GM21786 (cell line): ENCODE data around the gene TRAPPC5.

ENCODE experiments used
- ATAC-seq: cut with Tn5 transposase; IDR thresholded peaks from one replicate; pipeline ENCODE4 v1.9.1; 2021; ENCODE audit not compliant: unreplicated experiment

The TRAPPC5 gene

GRCh38 chr19:7699003-7699402 lies 18.4 kb downstream of the TRAPPC5 start:
- ATAC-seq = no peak

GRCh38 chr19:7699417-7700401 lies 19.1 kb downstream of the TRAPPC5 start:
- ATAC-seq = no peak

GRCh38 chr19:7701049-7701653 lies 20.5 kb downstream of the TRAPPC5 start:
- no peak for ATAC-seq

- peak; percentile 57 for ATAC-seq
These were observed 21.2 kb downstream of the TRAPPC5 start, which contains the start of gene FCER2 for GRCh38 chr19:7701654-7702457. TSS of gene FCER2 (minus strand) at chr19:7702131. CDS start at chr19:7699760, 2,371 bp downstream.

- ATAC-seq = no peak
These were observed 22.7 kb downstream of the TRAPPC5 start for GRCh38 chr19:7703332-7703731.

- ATAC-seq = no peak
These were observed 23.8 kb downstream of the TRAPPC5 start for GRCh38 chr19:7704280-7705060.

GRCh38 chr19:7705387-7706187 lies 25.0 kb downstream of the TRAPPC5 start:
- ATAC-seq = peak; percentile 47

GRCh38 chr19:7706188-7706954 lies 25.7 kb downstream of the TRAPPC5 start:
- no peak for ATAC-seq

GRCh38 chr19:7706955-7707456 lies 26.4 kb downstream of the TRAPPC5 start:
- no peak for ATAC-seq

GRCh38 chr19:7709932-7710460 lies 29.4 kb downstream of the TRAPPC5 start:
- no peak for ATAC-seq

GRCh38 chr19:7710616-7711015 lies 30.0 kb downstream of the TRAPPC5 start:
- ATAC-seq = no peak

GRCh38 chr19:7715671-7716070 lies 35.0 kb downstream of the TRAPPC5 start:
- ATAC-seq = no peak

GRCh38 chr19:7716762-7717161 lies 36.1 kb downstream of the TRAPPC5 start:
- no peak for ATAC-seq

GRCh38 chr19:7718668-7719067 lies 38.0 kb downstream of the TRAPPC5 start:
- ATAC-seq = no peak

- ATAC-seq = no peak
These were observed 39.7 kb downstream of the TRAPPC5 start for GRCh38 chr19:7720351-7720750.

GRCh38 chr19:7722231-7722651 lies 41.6 kb downstream of the TRAPPC5 start:
- ATAC-seq = no peak

GRCh38 chr19:7725791-7726190 lies 45.2 kb downstream of the TRAPPC5 start:
- no peak for ATAC-seq

GRCh38 chr19:7729211-7729610 lies 48.6 kb downstream of the TRAPPC5 start:
- no peak for ATAC-seq
